ENCODE data around the gene GPHB5.

The GPHB5 gene

DNA sequence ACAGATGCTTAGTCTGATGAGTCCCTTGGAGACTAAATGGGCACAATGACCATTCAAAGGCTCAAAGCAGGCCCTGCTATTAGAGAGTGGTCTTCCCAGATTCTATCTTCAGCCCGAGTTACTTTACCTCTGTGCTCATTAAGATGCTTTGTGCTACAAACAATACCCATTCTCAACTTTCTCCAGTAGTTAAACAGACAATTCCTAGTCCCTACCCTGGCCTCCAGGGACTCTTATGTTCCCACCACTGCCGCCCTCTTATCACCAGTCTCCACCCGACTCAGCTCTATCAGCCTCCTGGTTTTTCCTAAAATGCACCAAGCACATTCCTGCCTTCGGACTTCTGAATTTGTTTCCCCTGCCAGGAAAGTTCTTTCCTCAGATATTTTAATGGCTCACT is 25.6 kb upstream of the GPHB5 start:
- TF ChIP-seq CTCF (IDR thresholded peaks at IDR 0.05; ENCODE audit: low read depth, low read length) = no peak
- no peak overlapping the region for H3K4me3 ChIP-seq (replicated peaks in 1 of 2; ENCODE audit: low read depth in 2 of 2, low read length in 2 of 2)
- no peak for DNase-seq (ENCODE audit: low read depth in 2 of 2)

- DNase-seq (ENCODE audit: low read depth in 2 of 2) = peak; percentile 22 to 66
- no peak overlapping the region for H3K4me3 ChIP-seq (replicated peaks in 1 of 2; ENCODE audit: low read depth in 2 of 2, low read length in 2 of 2)
- TF ChIP-seq CTCF (IDR thresholded peaks at IDR 0.05; ENCODE audit: low read depth, low read length) = no peak
Observed at GRCh38 chr14:63343878-63344277, 25.1 kb upstream of the GPHB5 start.

DNA sequence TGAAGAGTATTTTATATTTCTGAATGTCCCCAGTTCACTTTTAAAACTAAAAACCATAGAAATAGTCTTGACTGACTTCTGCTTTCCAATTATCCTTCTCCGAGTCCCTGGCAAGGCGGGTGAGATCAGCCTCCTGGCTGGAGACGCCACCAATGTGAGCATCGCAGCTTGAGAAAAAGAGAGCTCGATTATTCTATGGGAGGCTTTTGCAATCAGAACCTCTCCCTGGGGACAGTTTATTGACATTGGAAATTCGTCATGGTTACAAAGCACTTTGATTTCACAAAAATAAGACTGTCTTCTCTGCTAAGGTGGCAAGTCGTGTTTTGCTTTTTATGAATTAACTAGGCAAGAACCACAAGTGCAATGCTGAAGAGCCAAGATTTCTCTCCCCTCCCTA is 23.6 kb upstream of the GPHB5 start:
- TF ChIP-seq CTCF (IDR thresholded peaks at IDR 0.05; ENCODE audit: low read depth, low read length) = no peak
- H3K4me3 ChIP-seq (replicated peaks in 1 of 2; ENCODE audit: low read depth in 2 of 2, low read length in 2 of 2) = no peak overlapping the region
- DNase-seq (ENCODE audit: low read depth in 2 of 2) = peak; percentile 15 to 82

GRCh38 chr14:63328787-63329737 is 10.3 kb upstream of the GPHB5 start:
- no peak overlapping the region for H3K4me3 ChIP-seq (replicated peaks in 1 of 2; ENCODE audit: low read depth in 2 of 2, low read length in 2 of 2)
- no peak for TF ChIP-seq CTCF (IDR thresholded peaks at IDR 0.05; ENCODE audit: low read depth, low read length)
- no peak for DNase-seq (ENCODE audit: low read depth in 2 of 2)

GRCh38 chr14:63326840-63327239 is 8.1 kb upstream of the GPHB5 start:
- DNase-seq (ENCODE audit: low read depth in 2 of 2) = no peak
- no peak for TF ChIP-seq CTCF (IDR thresholded peaks at IDR 0.05; ENCODE audit: low read depth, low read length)
- H3K4me3 ChIP-seq (replicated peaks in 1 of 2; ENCODE audit: low read depth in 2 of 2, low read length in 2 of 2) = no peak overlapping the region

- DNase-seq (ENCODE audit: low read depth in 2 of 2) = peak in 1 of 2 donors; percentile 29
- no peak overlapping the region for H3K4me3 ChIP-seq (replicated peaks in 1 of 2; ENCODE audit: low read depth in 2 of 2, low read length in 2 of 2)
- TF ChIP-seq CTCF (IDR thresholded peaks at IDR 0.05; ENCODE audit: low read depth, low read length) = no peak
Observed at GRCh38 chr14:63322897-63323573, 4.3 kb upstream of the GPHB5 start.

All from cardiac fibroblast (primary cell).